Measurements from ENCODE around the gene PTPRE.

Gene PTPRE

GRCh38 chr10:128029731-128030369, 122.9 kb downstream of the PTPRE start:
- DNase-seq: no peak

- DNase-seq: no peak
Measured at GRCh38 chr10:128030498-128031072, 123.7 kb downstream of the PTPRE start.

GRCh38 chr10:128031216-128031615, 124.3 kb downstream of the PTPRE start:
- DNase-seq: no peak

GRCh38 chr10:128032466-128032865, 125.6 kb downstream of the PTPRE start:
- DNase-seq: no peak

GRCh38 chr10:128035557-128035973, 128.7 kb downstream of the PTPRE start:
- DNase-seq: peak; percentile 60

GRCh38 chr10:128036011-128036615, 129.2 kb downstream of the PTPRE start:
- DNase-seq: no peak

GRCh38 chr10:128036746-128037543, 130.0 kb downstream of the PTPRE start:
- DNase-seq: no peak

GRCh38 chr10:128040096-128040495, 133.2 kb downstream of the PTPRE start:
- DNase-seq: no peak

GRCh38 chr10:128040681-128041080, 133.8 kb downstream of the PTPRE start:
- no peak for DNase-seq

GRCh38 chr10:128042131-128042610, 135.3 kb downstream of the PTPRE start:
- DNase-seq: no peak

GRCh38 chr10:128043259-128044045, 136.5 kb downstream of the PTPRE start:
- no peak for DNase-seq

GRCh38 chr10:128044186-128044585, 137.3 kb downstream of the PTPRE start:
- no peak for DNase-seq

- no peak for DNase-seq
Measured at GRCh38 chr10:128044961-128045832, 138.3 kb downstream of the PTPRE start.

GRCh38 chr10:128045833-128046120, 138.9 kb downstream of the PTPRE start:
- DNase-seq: no peak

GRCh38 chr10:128046156-128046952, 139.5 kb downstream of the PTPRE start:
- DNase-seq: no peak

GRCh38 chr10:128046953-128047290, 140.0 kb downstream of the PTPRE start:
- no peak for DNase-seq

GRCh38 chr10:128047351-128047750, 140.4 kb downstream of the PTPRE start:
- DNase-seq: peak; percentile 71

GRCh38 chr10:128047991-128048818, 141.3 kb downstream of the PTPRE start:
- no peak for DNase-seq

GRCh38 chr10:128048819-128049210, 141.9 kb downstream of the PTPRE start:
- no peak for DNase-seq
